HG02610 (cell line): ENCODE data around the gene KRT8.

ENCODE experiments used
- ATAC-seq: cut with Tn5 transposase; IDR thresholded peaks from one replicate; pipeline ENCODE4 v1.9.1; 2021; ENCODE audit warnings: mild to moderate bottlenecking, moderate library complexity; ENCODE audit not compliant: unreplicated experiment

The KRT8 gene

GRCh38 chr12:52925717-52926595 is 21.1 kb upstream of the KRT8 start:
- no peak for ATAC-seq

GRCh38 chr12:52924764-52925716 is 20.2 kb upstream of the KRT8 start:
- ATAC-seq, result no peak

- ATAC-seq, result no peak
These were observed 16.8 kb upstream of the KRT8 start for GRCh38 chr12:52921488-52922165.

GRCh38 chr12:52920937-52921336 is 16.1 kb upstream of the KRT8 start:
- no peak for ATAC-seq

- ATAC-seq, result no peak
These were observed 13.9 kb upstream of the KRT8 start for GRCh38 chr12:52918784-52919183.

- no peak for ATAC-seq
These were observed 13.5 kb upstream of the KRT8 start for GRCh38 chr12:52918351-52918750.

- no peak for ATAC-seq
These were observed 12.9 kb upstream of the KRT8 start for GRCh38 chr12:52917800-52918199.

GRCh38 chr12:52916216-52916615 is 11.3 kb upstream of the KRT8 start:
- ATAC-seq, result no peak

GRCh38 chr12:52915637-52916036 is 10.8 kb upstream of the KRT8 start:
- ATAC-seq, result no peak

- no peak for ATAC-seq
These were observed 9.8 kb upstream of the KRT8 start for GRCh38 chr12:52914576-52915121.

GRCh38 chr12:52913431-52913821 is 8.6 kb upstream of the KRT8 start:
- ATAC-seq, result no peak

- no peak for ATAC-seq
These were observed 8.0 kb upstream of the KRT8 start for GRCh38 chr12:52912711-52913430.

- no peak for ATAC-seq
These were observed 5.5 kb upstream of the KRT8 start for GRCh38 chr12:52910248-52910883.

GRCh38 chr12:52909796-52910195 is 4.9 kb upstream of the KRT8 start:
- ATAC-seq, result no peak

GRCh38 chr12:52909331-52909730 is 4.5 kb upstream of the KRT8 start:
- no peak for ATAC-seq

- ATAC-seq, result no peak
These were observed 2.4 kb upstream of the KRT8 start for GRCh38 chr12:52907092-52907810.

- ATAC-seq, result no peak
These were observed 1.3 kb upstream of the KRT8 start for GRCh38 chr12:52906191-52906601.

GRCh38 chr12:52903855-52904508 is 894 bp downstream of the KRT8 start:
- ATAC-seq, result no peak
